ENCODE measurements around the gene OPN4.

OPN4 gene

DNA sequence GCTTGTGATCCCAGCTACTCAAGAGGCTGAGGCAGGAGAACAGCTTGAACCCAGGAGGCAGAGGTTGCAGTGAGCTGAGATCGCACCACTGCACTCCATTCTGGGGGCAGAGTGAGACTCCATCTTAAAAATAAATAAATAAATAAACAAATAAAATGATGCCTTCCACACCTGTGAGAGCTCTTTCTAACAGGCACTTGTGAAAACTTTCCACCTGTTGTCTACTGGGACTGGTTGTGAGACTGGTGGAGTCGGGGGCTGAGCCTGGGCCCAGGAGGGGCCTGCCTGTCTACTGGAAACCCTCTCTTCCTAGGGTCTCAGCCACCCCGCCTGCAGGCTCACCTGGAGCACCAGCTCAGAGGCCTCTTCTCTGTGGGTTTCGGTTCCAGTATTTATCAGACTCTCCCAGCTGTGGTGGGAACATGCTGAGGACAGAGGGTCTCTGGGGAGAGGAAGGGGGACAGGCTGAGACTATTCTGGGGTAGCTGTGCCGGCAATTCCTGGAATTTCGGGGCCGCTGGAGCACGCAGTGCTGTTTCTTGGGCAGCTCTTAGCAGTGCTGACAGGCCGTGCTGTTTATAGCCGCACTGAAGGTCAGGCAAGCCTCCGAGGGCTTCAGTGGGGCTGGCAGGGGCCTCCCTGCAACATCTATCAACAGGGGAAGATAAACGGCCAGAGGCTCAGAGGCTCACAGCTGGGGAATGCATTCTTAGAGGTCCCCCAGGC lies 17.8 kb downstream of the OPN4 start:
- peak overlapping the region in 5 of 11 experiments; percentile 2 to 50 (median 11); a peak in 5 of 22 replicates for H3K9ac ChIP-seq
- no peak for TF ChIP-seq Cebpa-rat (IDR thresholded peaks at IDR 0.05)
- H3K36me3 ChIP-seq: no peaks in the 10 kb centered on the region
- peaks cover 0 to 6% (median 0%) of the 10 kb centered on the region in 11 experiments; a peak in 1 of 22 replicates for H3K27me3 ChIP-seq
- H3K4me3 ChIP-seq: no peak overlapping the region; a peak in 1 of 20 replicates
- peaks cover 0 to 45% (median 0%) of the 10 kb centered on the region in 11 experiments; a peak in 3 of 22 replicates for H4K20me1 ChIP-seq
- H3K4me2 ChIP-seq: peak overlapping the region; percentile 36 to 93 (median 86); a peak in 20 of 22 replicates
- H3K4me1 ChIP-seq: peaks cover 25 to 99% (median 84%) of the 10 kb centered on the region in 10 experiments
- H3K9me3 ChIP-seq (replicated peaks in 1 of 11): no peaks in the 10 kb centered on the region
- H3K27ac ChIP-seq: peak overlapping the region in 2 of 11 experiments; percentile 23 to 42; a peak in 1 of 22 replicates

DNA sequence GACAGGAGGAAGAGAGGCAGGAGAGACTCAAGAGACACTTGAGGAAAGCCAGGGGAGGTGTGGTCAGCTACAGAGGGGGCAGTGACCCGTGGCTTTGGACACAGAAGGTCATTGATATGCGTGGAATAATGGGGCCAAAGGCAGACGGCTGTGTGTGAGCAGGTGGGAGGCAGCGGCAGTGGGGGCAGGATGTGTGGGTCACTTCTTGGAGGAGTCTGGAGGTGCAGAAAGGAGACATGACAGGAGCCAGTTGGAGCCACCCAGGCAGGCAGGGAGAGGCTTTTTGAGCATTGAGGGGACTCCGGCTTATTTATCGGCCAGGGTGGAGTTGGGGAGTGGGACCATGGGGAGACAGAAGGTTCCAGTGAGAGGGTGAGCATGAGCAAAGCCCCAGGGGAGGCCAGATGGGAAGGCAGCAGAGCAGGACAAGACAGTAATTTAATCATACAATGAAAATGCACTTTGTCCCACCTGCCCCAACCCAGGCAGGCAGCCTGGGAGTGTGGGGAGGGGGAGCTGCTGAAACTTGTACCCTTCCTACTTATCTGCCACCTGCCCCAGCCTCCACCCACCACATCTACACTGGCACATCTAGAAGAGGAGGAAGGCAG lies 19.0 kb downstream of the OPN4 start:
- no peaks in the 10 kb centered on the region for H3K36me3 ChIP-seq
- H3K27me3 ChIP-seq: peaks cover 0 to 6% (median 0%) of the 10 kb centered on the region in 11 experiments; a peak in 1 of 22 replicates
- peak overlapping the region; percentile 5 to 93 (median 86); a peak in 21 of 22 replicates for H3K4me2 ChIP-seq
- H3K9me3 ChIP-seq (replicated peaks in 1 of 11): no peaks in the 10 kb centered on the region
- peaks cover 20 to 94% (median 72%) of the 10 kb centered on the region in 10 experiments for H3K4me1 ChIP-seq
- no peak overlapping the region; a peak in 2 of 20 replicates for H3K4me3 ChIP-seq
- H3K27ac ChIP-seq: peak overlapping the region in 2 of 11 experiments; percentile 1 to 23; a peak in 1 of 22 replicates
- peaks cover 0 to 45% (median 0%) of the 10 kb centered on the region in 11 experiments; a peak in 3 of 22 replicates for H4K20me1 ChIP-seq
- no peak for TF ChIP-seq Cebpa-rat (IDR thresholded peaks at IDR 0.05)
- peak overlapping the region in 4 of 11 experiments; percentile 10 to 50 (median 18); a peak in 4 of 22 replicates for H3K9ac ChIP-seq

DNA sequence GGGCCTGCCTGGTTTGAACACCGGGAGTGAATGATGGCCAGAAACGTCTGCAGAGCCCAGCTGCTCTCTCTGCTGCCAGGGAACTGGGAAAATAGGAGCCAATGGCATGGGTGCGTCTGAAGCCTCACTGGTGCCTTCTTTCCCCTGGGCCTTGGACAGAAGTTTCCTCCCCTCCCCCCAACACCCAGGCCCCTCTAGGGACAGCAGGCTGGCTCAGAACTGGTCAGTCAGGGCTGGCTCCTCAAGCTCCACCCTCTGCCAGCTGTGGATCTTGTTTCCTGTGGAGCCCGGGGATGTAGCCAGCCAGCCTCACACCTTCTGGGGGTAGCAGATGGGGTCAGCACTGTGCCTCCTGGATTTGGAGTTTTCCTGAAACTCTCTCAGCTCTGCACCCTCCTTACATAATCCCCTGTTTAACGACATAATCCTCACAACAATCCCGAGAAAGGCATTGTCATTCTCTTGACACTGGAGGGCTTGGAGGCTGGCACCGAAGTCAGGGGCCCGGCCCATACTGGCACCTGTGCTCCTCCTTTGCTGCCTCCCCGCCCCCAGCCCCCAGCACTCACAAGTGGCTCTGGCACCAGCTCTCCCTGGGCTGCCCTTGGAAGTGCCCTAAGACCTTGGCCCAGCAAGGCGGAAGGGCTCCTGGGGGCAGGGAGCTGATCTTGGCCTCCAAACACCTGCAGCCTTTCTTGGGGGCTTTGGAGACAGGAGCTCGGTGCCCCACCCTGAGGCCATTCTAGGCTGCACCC lies 19.7 kb downstream of the OPN4 start:
- H3K9ac ChIP-seq: peak overlapping the region in 4 of 11 experiments; percentile 10 to 50 (median 32); a peak in 5 of 22 replicates

DNA sequence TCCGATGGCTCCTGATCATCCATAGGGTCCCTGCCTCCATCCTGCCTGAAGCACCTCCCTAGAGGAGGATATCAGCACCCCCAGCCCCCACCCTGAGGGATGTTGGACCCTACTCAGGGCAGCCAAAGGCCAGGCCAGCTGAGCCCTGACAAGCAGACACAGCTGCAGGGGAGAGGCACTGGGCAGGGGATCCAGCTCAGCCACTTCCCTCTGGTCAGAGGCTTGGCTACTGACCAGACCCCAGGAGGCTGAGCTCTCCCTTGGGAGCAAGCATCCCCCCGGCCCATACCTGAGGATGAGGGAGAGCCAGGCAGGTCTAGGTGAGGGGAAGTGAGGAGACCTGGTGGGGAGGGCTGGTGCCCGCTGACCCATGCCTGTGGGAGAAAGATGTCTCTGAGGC lies 20.6 kb downstream of the OPN4 start:
- Histone ChIP-seq H3K27me3 (peaks cover 0 to 6% (median 0%) of the 10 kb centered on the region in 11 experiments; a peak in 1 of 22 replicates), H3K4me2 (peak overlapping the region in 9 of 11 experiments; percentile 63 to 93 (median 87); a peak in 17 of 22 replicates), H3K9me3 (replicated peaks in 1 of 11) (no peaks in the 10 kb centered on the region), H4K20me1 (peaks cover 0 to 33% (median 0%) of the 10 kb centered on the region in 11 experiments; a peak in 1 of 22 replicates), H3K9ac (no peak overlapping the region), H3K4me1 (peaks cover 24 to 93% (median 71%) of the 10 kb centered on the region in 10 experiments), H3K36me3 (no peaks in the 10 kb centered on the region), H3K4me3 (no peak overlapping the region), H3K27ac (no peak overlapping the region)
- no peak for TF ChIP-seq Cebpa-rat (IDR thresholded peaks at IDR 0.05)

More for the DNA sequence above, 19.7 kb downstream of the OPN4 start:
- Histone ChIP-seq H4K20me1 (peaks cover 0 to 41% (median 0%) of the 10 kb centered on the region in 11 experiments; a peak in 3 of 22 replicates), H3K27me3 (peaks cover 0 to 6% (median 0%) of the 10 kb centered on the region in 11 experiments; a peak in 1 of 22 replicates), H3K4me1 (peaks cover 20 to 93% (median 71%) of the 10 kb centered on the region in 10 experiments), H3K36me3 (no peaks in the 10 kb centered on the region), H3K4me2 (peak overlapping the region; percentile 5 to 93 (median 86); a peak in 20 of 22 replicates), H3K4me3 (no peak overlapping the region; a peak in 1 of 20 replicates), H3K27ac (0 out of 22 replicates have a peak overlapping the region, but pooled peaks of 2 of the 11 experiments have one; percentile 1 to 23), H3K9me3 (replicated peaks in 1 of 11) (no peaks in the 10 kb centered on the region)
- TF ChIP-seq Cebpa-rat (IDR thresholded peaks at IDR 0.05): no peak

DNA sequence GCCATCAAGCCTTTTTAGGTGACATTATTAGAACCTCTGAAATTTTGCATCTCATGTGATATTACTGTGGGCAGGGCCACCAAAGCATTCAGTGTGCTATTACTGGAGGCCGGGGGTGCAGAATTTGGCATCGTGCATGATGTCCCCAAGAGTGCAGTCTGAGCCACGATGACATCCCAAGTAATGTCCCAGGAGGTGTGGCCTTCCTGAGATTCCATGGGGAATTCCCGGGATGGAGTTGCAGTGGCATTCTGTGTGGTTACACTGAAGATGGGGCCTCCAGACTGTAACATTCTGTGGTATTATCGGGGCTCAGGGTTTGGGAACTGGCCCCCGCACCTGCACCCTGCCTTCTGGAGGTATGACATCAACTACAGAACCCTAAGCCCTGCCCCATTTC lies 23.0 kb downstream of the OPN4 start:
- Histone ChIP-seq H3K4me2 (peak overlapping the region in 3 of 11 experiments; percentile 4 to 24 (median 21); a peak in 1 of 22 replicates), H3K4me1 (peaks cover 20 to 83% (median 57%) of the 10 kb centered on the region in 10 experiments), H3K4me3 (no peak overlapping the region), H4K20me1 (0 out of 22 replicates have a peak, but pooled peaks cover 0 to 17% (median 0%) of the 10 kb centered on the region in 11 experiments), H3K27me3 (peaks cover 0 to 6% (median 0%) of the 10 kb centered on the region in 11 experiments; a peak in 1 of 22 replicates), H3K36me3 (no peaks in the 10 kb centered on the region), H3K9ac (no peak overlapping the region), H3K9me3 (replicated peaks in 1 of 11) (no peaks in the 10 kb centered on the region), H3K27ac (no peak overlapping the region)
- TF ChIP-seq Cebpa-rat (IDR thresholded peaks at IDR 0.05): no peak

DNA sequence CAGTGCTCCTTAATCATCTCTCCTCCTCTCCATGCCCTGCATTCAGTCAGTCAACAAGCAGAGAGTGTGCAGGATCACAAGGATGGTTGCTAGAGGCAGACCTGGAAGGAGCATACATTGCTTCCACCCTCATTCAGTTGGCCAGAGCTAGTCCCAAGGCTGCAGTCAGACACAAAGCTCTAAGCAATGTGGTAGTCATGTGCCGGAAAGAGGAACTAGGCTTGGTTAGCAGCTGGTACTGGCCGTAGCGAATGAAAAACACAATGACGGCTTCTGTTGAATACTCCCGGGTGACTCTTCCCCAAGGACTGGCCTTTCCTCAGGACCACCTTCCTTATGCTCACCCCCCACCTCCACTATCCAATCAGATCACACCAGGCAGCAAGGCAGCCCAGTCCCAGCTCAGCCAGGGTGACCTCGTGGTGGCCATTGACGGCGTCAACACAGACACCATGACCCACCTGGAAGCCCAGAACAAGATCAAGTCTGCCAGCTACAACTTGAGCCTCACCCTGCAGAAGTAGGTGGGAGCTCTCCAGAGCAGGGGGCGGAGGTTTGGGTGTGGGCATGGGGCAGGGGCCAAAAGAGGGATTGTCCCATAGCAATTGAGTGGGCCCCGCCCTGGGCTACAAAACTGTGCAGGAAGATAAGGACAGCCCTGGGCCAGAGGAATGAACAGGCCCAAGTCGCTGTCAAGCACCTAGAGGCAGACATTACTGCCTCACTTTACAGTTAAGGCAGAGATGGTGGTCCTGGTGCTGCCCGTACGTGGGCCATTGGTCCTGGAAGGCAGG lies 24.8 kb downstream of the OPN4 start:
- no peak overlapping the region for H3K9ac ChIP-seq
- H3K27me3 ChIP-seq: no peaks in the 10 kb centered on the region

DNA sequence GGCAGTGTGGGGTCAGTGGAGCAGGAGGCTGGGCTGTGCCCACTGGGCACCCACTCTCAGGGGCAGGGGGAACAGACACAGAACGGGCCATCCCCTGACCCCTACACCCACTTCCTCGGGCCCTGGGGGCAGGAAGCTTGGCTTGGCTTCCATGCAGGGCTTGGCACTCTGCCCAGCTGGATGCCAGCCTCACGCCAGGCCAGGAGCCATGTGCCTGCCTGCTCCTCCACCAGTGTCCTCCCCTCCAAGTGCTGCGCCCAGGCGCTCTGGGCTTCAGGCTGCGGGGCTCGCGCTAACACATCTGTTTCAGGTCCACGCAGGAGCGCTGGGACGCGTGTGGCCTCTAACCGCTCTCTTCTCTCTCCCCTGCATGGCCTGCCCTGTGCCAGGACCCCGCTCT lies 26.7 kb downstream of the OPN4 start:
- Histone ChIP-seq H3K9me3 (replicated peaks in 1 of 11) (no peaks in the 10 kb centered on the region), H3K4me1 (peaks cover 8 to 47% (median 26%) of the 10 kb centered on the region in 10 experiments; a peak in 18 of 20 replicates), H3K27me3 (no peaks in the 10 kb centered on the region), H3K9ac (no peak overlapping the region), H4K20me1 (peaks cover 0 to 9% (median 0%) of the 10 kb centered on the region in 11 experiments; a peak in 2 of 22 replicates), H3K4me3 (no peak overlapping the region), H3K27ac (no peak overlapping the region), H3K36me3 (no peaks in the 10 kb centered on the region), H3K4me2 (peak overlapping the region in 4 of 11 experiments; percentile 38 to 68 (median 62); a peak in 7 of 22 replicates)
- TF ChIP-seq Cebpa-rat (IDR thresholded peaks at IDR 0.05): no peak

More for the DNA sequence above, 24.8 kb downstream of the OPN4 start:
- Histone ChIP-seq H3K9me3 (replicated peaks in 1 of 11) (no peaks in the 10 kb centered on the region), H4K20me1 (peaks cover 0 to 9% (median 0%) of the 10 kb centered on the region in 11 experiments; a peak in 2 of 22 replicates), H3K27ac (no peak overlapping the region), H3K4me2 (peak overlapping the region; percentile 13 to 68 (median 51); a peak in 21 of 22 replicates), H3K4me3 (no peak overlapping the region), H3K36me3 (no peaks in the 10 kb centered on the region), H3K4me1 (peaks cover 10 to 64% (median 39%) of the 10 kb centered on the region in 10 experiments; a peak in 19 of 20 replicates)
- TF ChIP-seq Cebpa-rat (IDR thresholded peaks at IDR 0.05): no peak

All from BLaER1 treated with 17β-estradiol and CSF1 and Interleukin-3, amounts not matched to agents 10 nM and 100 nM (cell line).